ENCODE measurements around the gene MBTD1. TPM values are rescaled to one million over a fixed set of nuclear protein-coding genes. Genes with fewer than 3 reads are reported as not detected.
"Not testable (repeated sequence)": the region's sequence is repeated elsewhere in the genome, so short reads cannot be mapped to it uniquely, and the experiment has no call there.

MBTD1 gene
- total and polyA plus RNA-seq, 4 donors: 24.7 to 44.2 (median 25.5) TPM

DNA sequence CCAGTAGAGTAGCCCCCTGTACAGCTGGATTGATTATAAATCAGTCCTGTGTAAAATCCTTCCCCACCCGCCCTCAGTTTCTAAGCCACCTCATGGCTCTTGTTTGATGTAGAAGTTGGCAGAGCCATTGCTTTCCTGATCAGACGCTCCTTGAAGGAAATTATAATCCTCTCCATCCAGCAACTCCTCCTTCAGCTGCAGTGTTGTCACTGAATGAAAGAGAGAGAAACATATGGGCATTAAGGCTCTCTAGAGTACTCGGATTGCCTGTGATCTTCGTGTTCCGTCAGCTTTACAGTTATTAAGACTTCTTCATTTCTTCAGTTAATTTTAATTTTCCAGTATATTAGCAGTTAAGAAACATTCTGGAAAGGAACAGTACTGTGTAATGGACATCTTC is 79.4 kb downstream of the MBTD1 start:
- no peaks in the 10 kb centered on the region for H3K27me3 ChIP-seq (ENCODE audit: control insufficient read depth, insufficient read depth, low read length)
- DNase-seq (ENCODE audit: low read depth in 4 of 6, low spot score in 6 of 6): peak in 1 of 6 donors; percentile 65
- WGBS (ENCODE audit: insufficient coverage): no CpG with 5 or more reads among the region's 5 CpGs
- H3K36me3 ChIP-seq (ENCODE audit: control insufficient read depth, insufficient read depth, low read length): peaks cover 12% of the 10 kb centered on the region
- no peaks in the 10 kb centered on the region for H3K9me3 ChIP-seq (ENCODE audit: control insufficient read depth, insufficient read depth, low read length)
- no peak overlapping the region for H3K27ac ChIP-seq (ENCODE audit: low read depth, low read length)
- H3K4me1 ChIP-seq (ENCODE audit: control insufficient read depth, insufficient read depth, low read length): no peaks in the 10 kb centered on the region
- H3K4me3 ChIP-seq (ENCODE audit: low read depth, low read length): no peak overlapping the region

DNA sequence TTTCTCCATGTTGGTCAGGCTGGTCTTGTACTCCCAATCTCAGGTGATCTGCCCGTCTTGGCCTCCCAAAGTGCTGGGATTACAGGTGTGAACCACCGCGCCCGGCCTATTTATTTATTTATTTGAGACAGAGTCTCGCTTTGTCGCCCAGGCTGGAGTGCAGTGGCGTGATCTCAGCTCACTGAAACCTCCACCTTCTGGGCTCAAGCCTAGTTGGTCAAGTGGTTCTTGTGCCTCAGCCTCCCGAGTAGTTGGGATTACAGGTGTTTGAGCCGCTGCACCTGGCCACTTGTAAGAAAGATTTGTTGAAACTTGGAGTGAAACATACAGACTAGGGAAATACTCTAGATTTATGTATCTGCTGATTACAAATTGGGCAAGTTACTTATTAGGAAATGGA is 87.8 kb downstream of the MBTD1 start:
- not testable (repeated sequence) for H3K27ac ChIP-seq (ENCODE audit: low read depth, low read length); H3K27me3 ChIP-seq (ENCODE audit: control insufficient read depth, insufficient read depth, low read length); H3K4me1 ChIP-seq (ENCODE audit: control insufficient read depth, insufficient read depth, low read length); DNase-seq (ENCODE audit: low read depth in 4 of 6, low spot score in 6 of 6); H3K9me3 ChIP-seq (ENCODE audit: control insufficient read depth, insufficient read depth, low read length); H3K4me3 ChIP-seq (ENCODE audit: low read depth, low read length)
- 98% methylated on average over 7 of the region's 9 CpGs for WGBS (ENCODE audit: insufficient coverage)
- H3K36me3 ChIP-seq (ENCODE audit: control insufficient read depth, insufficient read depth, low read length): peaks cover 37% of the 10 kb centered on the region

- no peak overlapping the region for H3K27ac ChIP-seq (ENCODE audit: low read depth, low read length)
- no peaks in the 10 kb centered on the region for H3K9me3 ChIP-seq (ENCODE audit: control insufficient read depth, insufficient read depth, low read length)
- DNase-seq (ENCODE audit: low read depth in 4 of 6, low spot score in 6 of 6): no peak
- no peak overlapping the region for H3K4me3 ChIP-seq (ENCODE audit: low read depth, low read length)
- peaks cover 8% of the 10 kb centered on the region for H3K4me1 ChIP-seq (ENCODE audit: control insufficient read depth, insufficient read depth, low read length)
- H3K36me3 ChIP-seq (ENCODE audit: control insufficient read depth, insufficient read depth, low read length): peaks cover 35% of the 10 kb centered on the region
- no CpG with 5 or more reads among the region's 2 CpGs for WGBS (ENCODE audit: insufficient coverage)
- H3K27me3 ChIP-seq (ENCODE audit: control insufficient read depth, insufficient read depth, low read length): no peaks in the 10 kb centered on the region
Measured at GRCh38 chr17:51170736-51171135, 89.1 kb downstream of the MBTD1 start.

- Histone ChIP-seq H3K27ac (ENCODE audit: low read depth, low read length) (no peak overlapping the region), H3K36me3 (ENCODE audit: control insufficient read depth, insufficient read depth, low read length) (peaks cover 31% of the 10 kb centered on the region), H3K4me1 (ENCODE audit: control insufficient read depth, insufficient read depth, low read length) (peaks cover 15% of the 10 kb centered on the region), H3K4me3 (ENCODE audit: low read depth, low read length) (no peak overlapping the region), H3K9me3 (ENCODE audit: control insufficient read depth, insufficient read depth, low read length) (no peaks in the 10 kb centered on the region), H3K27me3 (ENCODE audit: control insufficient read depth, insufficient read depth, low read length) (no peaks in the 10 kb centered on the region)
- WGBS (ENCODE audit: insufficient coverage): 100% methylated on average over 1 of the region's 1 CpG
- no peak for DNase-seq (ENCODE audit: low read depth in 4 of 6, low spot score in 6 of 6)
Measured at GRCh38 chr17:51169340-51169739, 90.5 kb downstream of the MBTD1 start.

GRCh38 chr17:51166987-51167931 is 92.6 kb downstream of the MBTD1 start:
- DNase-seq (ENCODE audit: low read depth in 4 of 6, low spot score in 6 of 6): peak in 2 of 6 donors; percentile 43 to 62
- Histone ChIP-seq H3K27me3 (ENCODE audit: control insufficient read depth, insufficient read depth, low read length) (no peaks in the 10 kb centered on the region), H3K36me3 (ENCODE audit: control insufficient read depth, insufficient read depth, low read length) (peaks cover 42% of the 10 kb centered on the region), H3K9me3 (ENCODE audit: control insufficient read depth, insufficient read depth, low read length) (no peaks in the 10 kb centered on the region), H3K4me3 (ENCODE audit: low read depth, low read length) (peak overlapping the region; percentile 67), H3K4me1 (ENCODE audit: control insufficient read depth, insufficient read depth, low read length) (peaks cover 15% of the 10 kb centered on the region), H3K27ac (ENCODE audit: low read depth, low read length) (peak overlapping the region; percentile 1)
- 4% methylated on average over 29 of the region's 42 CpGs for WGBS (ENCODE audit: insufficient coverage)

- DNase-seq (ENCODE audit: low read depth in 4 of 6, low spot score in 6 of 6): peak in 4 of 6 donors; percentile 40 to 91 (median 70)
- H3K27me3 ChIP-seq (ENCODE audit: control insufficient read depth, insufficient read depth, low read length): no peaks in the 10 kb centered on the region
- WGBS (ENCODE audit: insufficient coverage): 0% methylated on average over 98 of the region's 98 CpGs
- no peaks in the 10 kb centered on the region for H3K9me3 ChIP-seq (ENCODE audit: control insufficient read depth, insufficient read depth, low read length)
- peak within 1 kb of the TSS; percentile 70 for H3K27ac ChIP-seq (ENCODE audit: low read depth, low read length)
- peaks cover 46% of the 10 kb centered on the region for H3K36me3 ChIP-seq (ENCODE audit: control insufficient read depth, insufficient read depth, low read length)
- peaks cover 15% of the 10 kb centered on the region for H3K4me1 ChIP-seq (ENCODE audit: control insufficient read depth, insufficient read depth, low read length)
- peak within 1 kb of the TSS; percentile 67 for H3K4me3 ChIP-seq (ENCODE audit: low read depth, low read length)
Measured at GRCh38 chr17:51166198-51166986, 93.5 kb downstream of the MBTD1 start, which contains the start of gene NME2. Gene NME2, plus strand, starts transcription at chr17:51166411. Its CDS starts 420 bp downstream, at chr17:51166831.

DNA sequence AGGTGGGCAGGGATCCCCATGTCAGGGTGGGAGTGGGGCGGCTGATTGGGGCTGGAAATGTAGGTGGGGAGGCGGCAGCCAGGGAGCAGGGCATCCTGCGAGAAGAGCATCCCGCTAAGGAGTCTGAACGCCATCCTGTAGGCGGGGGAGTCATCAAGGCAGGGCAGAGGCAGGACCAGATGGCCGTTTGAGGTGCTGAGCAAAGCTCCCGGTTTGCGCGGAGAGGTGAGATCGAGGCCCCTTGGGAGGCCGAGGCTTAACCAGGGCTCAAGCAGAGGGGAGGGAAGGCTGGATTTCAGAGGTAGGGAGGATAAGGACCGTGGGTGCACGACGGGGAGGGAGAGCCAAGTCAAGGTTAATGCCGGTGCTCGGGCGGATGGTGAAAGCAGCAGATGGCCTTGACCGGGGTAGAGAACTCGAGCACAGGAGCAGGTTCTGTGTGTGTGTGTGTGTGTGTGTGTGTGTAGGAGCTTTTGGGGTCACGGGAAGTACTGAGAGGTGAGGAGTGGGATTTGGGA is 94.1 kb downstream of the MBTD1 start:
- Histone ChIP-seq H3K36me3 (ENCODE audit: control insufficient read depth, insufficient read depth, low read length) (peaks cover 51% of the 10 kb centered on the region), H3K27ac (ENCODE audit: low read depth, low read length) (peak overlapping the region; percentile 70)
- no peak for DNase-seq (ENCODE audit: low read depth in 4 of 6, low spot score in 6 of 6)

DNA sequence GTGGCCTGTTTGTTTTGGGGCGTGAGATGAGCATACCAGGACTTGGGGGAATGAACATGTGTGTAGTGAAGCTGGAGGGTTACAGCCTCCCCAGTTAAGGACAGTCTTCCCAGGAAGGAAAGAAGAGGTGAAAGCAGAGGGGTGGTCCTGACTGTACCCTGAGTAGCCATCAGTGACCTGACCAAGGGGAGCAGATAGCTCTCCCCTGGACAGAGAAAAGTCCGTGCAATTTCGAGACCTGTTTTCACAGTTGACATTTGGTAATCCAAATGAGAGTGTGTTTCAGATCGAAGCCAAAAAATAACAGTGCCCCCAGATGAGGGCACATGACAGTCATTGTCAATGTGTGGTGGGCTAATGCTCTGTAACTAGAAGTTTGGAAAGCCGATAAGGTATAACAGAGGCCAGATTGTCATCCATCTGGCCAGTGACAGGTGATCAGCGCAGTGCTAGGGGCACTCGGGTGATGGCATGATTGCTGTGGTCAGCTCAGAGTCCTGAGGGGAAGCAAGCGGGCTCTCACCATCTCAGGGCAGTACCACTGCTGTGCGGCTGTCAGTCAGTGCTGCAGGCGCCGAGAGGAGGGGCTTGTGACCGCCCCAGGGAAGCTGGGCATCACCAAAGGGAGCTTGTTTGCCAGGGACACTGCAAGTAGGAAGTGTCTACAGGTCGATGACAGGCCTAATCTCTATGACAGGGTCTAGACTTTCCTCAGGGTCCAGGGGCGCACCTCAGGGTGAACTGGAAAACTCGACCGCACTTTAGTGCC is 94.8 kb downstream of the MBTD1 start:
- Histone ChIP-seq H3K27ac (ENCODE audit: low read depth, low read length) (peak overlapping the region; percentile 70), H3K36me3 (ENCODE audit: control insufficient read depth, insufficient read depth, low read length) (peaks cover 50% of the 10 kb centered on the region), H3K9me3 (ENCODE audit: control insufficient read depth, insufficient read depth, low read length) (no peaks in the 10 kb centered on the region), H3K27me3 (ENCODE audit: control insufficient read depth, insufficient read depth, low read length) (no peaks in the 10 kb centered on the region), H3K4me3 (ENCODE audit: low read depth, low read length) (peak overlapping the region; percentile 67), H3K4me1 (ENCODE audit: control insufficient read depth, insufficient read depth, low read length) (peaks cover 15% of the 10 kb centered on the region)
- 44% methylated on average over 16 of the region's 16 CpGs for WGBS (ENCODE audit: insufficient coverage)
- peak in 1 of 6 donors; percentile 16 for DNase-seq (ENCODE audit: low read depth in 4 of 6, low spot score in 6 of 6)

More for the DNA sequence above, 94.1 kb downstream of the MBTD1 start:
- WGBS (ENCODE audit: insufficient coverage): 4% methylated on average over 21 of the region's 21 CpGs
- Histone ChIP-seq H3K9me3 (ENCODE audit: control insufficient read depth, insufficient read depth, low read length) (no peaks in the 10 kb centered on the region), H3K27me3 (ENCODE audit: control insufficient read depth, insufficient read depth, low read length) (no peaks in the 10 kb centered on the region), H3K4me1 (ENCODE audit: control insufficient read depth, insufficient read depth, low read length) (peaks cover 15% of the 10 kb centered on the region), H3K4me3 (ENCODE audit: low read depth, low read length) (peak overlapping the region; percentile 67)

- Histone ChIP-seq H3K4me1 (ENCODE audit: control insufficient read depth, insufficient read depth, low read length) (peaks cover 9% of the 10 kb centered on the region), H3K27ac (ENCODE audit: low read depth, low read length) (no peak overlapping the region), H3K4me3 (ENCODE audit: low read depth, low read length) (no peak overlapping the region), H3K9me3 (ENCODE audit: control insufficient read depth, insufficient read depth, low read length) (no peaks in the 10 kb centered on the region), H3K27me3 (ENCODE audit: control insufficient read depth, insufficient read depth, low read length) (no peaks in the 10 kb centered on the region), H3K36me3 (ENCODE audit: control insufficient read depth, insufficient read depth, low read length) (peaks cover 50% of the 10 kb centered on the region)
- no peak for DNase-seq (ENCODE audit: low read depth in 4 of 6, low spot score in 6 of 6)
- no CpG with 5 or more reads among the region's 3 CpGs for WGBS (ENCODE audit: insufficient coverage)
Measured at GRCh38 chr17:51161541-51161940, 98.3 kb downstream of the MBTD1 start.

Measured in spinal cord (tissue), 10 donors.